HepG2 (cell line): ENCODE measurements around the gene PHF3. TPM values are rescaled to one million over a fixed set of nuclear protein-coding genes. Genes with fewer than 3 reads are reported as not detected.
A peak's percentile ranks its signal among the peaks of the same experiment; 100 is the strongest.

ENCODE experiments used
- ATAC-seq: fragments of 200-7000 bp; cut with Tn5 transposase; 3 replicates; pipeline ENCODE4 v1.9.1; 2020; ENCODE audit warnings: mild to moderate bottlenecking, moderate library complexity
- BruUV-seq: library from RNA; stranded (reverse); fragments of 400-500 nt; replicated peaks from 2 replicates; lab custom pipeline; 2021; lab: Mats Ljungman, UMichigan
- CTCF ChIA-PET: fragments of 300-600 bp; formaldehyde crosslinking; extraction: SDS; loops from one replicate; lab custom pipeline; 2021; ENCODE audit warnings: low total read pairs, inconsistent platforms, low intra/inter-chr PET ratio; lab: Yijun Ruan, JAX
- POLR2A ChIA-PET: fragments of 350-600 bp; sonication (Branson Sonifier 250); formaldehyde crosslinking; loops from one replicate; lab custom pipeline; 2020; ENCODE audit warnings: antibody characterized with exemption, inconsistent platforms; lab: Yijun Ruan, JAX
- DNase-seq: peaks from one replicate; pipeline ENCODE4 v3.0.0-alpha.2; 2015; ENCODE audit warnings: low spot score
- FAIRE-seq: peaks from 3 replicates; lab custom pipeline; 2011; peaks lifted over from hg19 to GRCh38; lab: Jason Lieb, UNC
- H2AFZ ChIP-seq: one replicate; pipeline ENCODE4 v1.6.1; 2011; ENCODE audit warnings: low read length, inconsistent platforms
- H3K27ac ChIP-seq: fragments of 300-600 bp; 3 replicates; pipeline ENCODE4 v1.8.0; 2011; ENCODE audit warnings: mixed run types, mild to moderate bottlenecking, mixed read lengths, low read length, inconsistent platforms; ENCODE audit not compliant: insufficient read depth; ENCODE audit errors: extremely low read length
- H3K27me3 ChIP-seq, 2 experiments: fragments of 200-600 bp in 1 of 2; 2 replicates in 1 of 2; 3 replicates in 1 of 2; pipeline versions ENCODE4 v1.6.0 to v1.8.0; 2011; ENCODE audit warnings: low read length in 2 of 2, mild to moderate bottlenecking in 2 of 2, moderate library complexity in 2 of 2, inconsistent platforms in 1 of 2; ENCODE audit not compliant: insufficient read depth in 2 of 2, control insufficient read depth in 1 of 2
- H3K36me3 ChIP-seq, 2 experiments: fragments of 200-600 bp in 1 of 2; replicated peaks in 1 of 2; 2 replicates in 1 of 2; 3 replicates in 1 of 2; pipeline versions ENCODE4 v1.5.1 to v1.8.0; 2011; ENCODE audit warnings: low read length in 2 of 2, inconsistent platforms in 1 of 2; ENCODE audit not compliant: insufficient read depth in 2 of 2, control insufficient read depth in 1 of 2
- H3K4me1 ChIP-seq: 2 replicates; pipeline ENCODE4 v1.5.1; 2012; ENCODE audit warnings: low read length, inconsistent platforms; ENCODE audit not compliant: insufficient read depth
- H3K4me2 ChIP-seq: 2 replicates; pipeline ENCODE4 v1.6.0; 2011; ENCODE audit warnings: low read depth, low read length, inconsistent platforms
- H3K4me3 ChIP-seq, 3 experiments: fragments of 200-600 bp in 1 of 3; sonication (generic), shearing (Covaris generic) in 1 of 3; replicated peaks in 1 of 3; 2 replicates each; pipeline ENCODE4 v1.5.1; 2011 to 2016; ENCODE audit warnings: low read length in 3 of 3, inconsistent platforms in 2 of 3, low read depth in 2 of 3, mild to moderate bottlenecking in 2 of 3, control low read depth in 1 of 3, mixed read lengths in 1 of 3; ENCODE audit not compliant: insufficient read depth in 1 of 3
- H3K79me2 ChIP-seq: one replicate; pipeline ENCODE4 v1.6.1; 2011; ENCODE audit warnings: low read length, inconsistent platforms; ENCODE audit not compliant: insufficient read depth
- H3K9ac ChIP-seq: 2 replicates; pipeline ENCODE4 v1.6.0; 2011; ENCODE audit warnings: mild to moderate bottlenecking, low read depth, low read length, inconsistent platforms; ENCODE audit not compliant: insufficient read depth
- H3K9me3 ChIP-seq: 2 replicates; pipeline ENCODE4 v1.5.1; 2012; ENCODE audit warnings: mild to moderate bottlenecking, low read length
- H4K20me1 ChIP-seq: 2 replicates; pipeline ENCODE4 v1.6.0; 2011; ENCODE audit warnings: inconsistent platforms, mild to moderate bottlenecking, low read length, moderate library complexity; ENCODE audit not compliant: insufficient read depth
- ARID3A ChIP-seq: IDR thresholded peaks from 2 replicates; pipeline ENCODE4 v1.6.1; 2012; ENCODE audit warnings: low read depth, low read length, improper control_type of control experiment
- ETV5 ChIP-seq: IDR thresholded peaks from 2 replicates; pipeline ENCODE4 v1.6.1; 2018; ENCODE audit warnings: missing biosample characterization, missing genetic modification reagents, inconsistent platforms, borderline replicate concordance
- FOXA3 ChIP-seq: IDR thresholded peaks from 2 replicates; pipeline ENCODE4 v1.6.1; 2016; ENCODE audit warnings: missing genetic modification reagents, missing compliant biosample characterization
- FOXP4 ChIP-seq: sonication (generic); formaldehyde crosslinking; IDR thresholded peaks from 2 replicates; pipeline ENCODE4 v1.4.0; 2020; ENCODE audit warnings: missing genetic modification reagents
- GATAD2A ChIP-seq: IDR thresholded peaks from 2 replicates; pipeline ENCODE4 v1.6.1; 2016
- MAFF ChIP-seq: IDR thresholded peaks from 2 replicates; pipeline ENCODE4 v1.6.1; 2011; ENCODE audit warnings: low read depth, low read length, improper control_type of control experiment
- MBD4 ChIP-seq: IDR thresholded peaks from 2 replicates; pipeline ENCODE4 v1.6.1; 2012; ENCODE audit warnings: low read length, inconsistent platforms, borderline replicate concordance
- MTF1 ChIP-seq: sonication (generic); formaldehyde crosslinking; IDR thresholded peaks from 2 replicates; pipeline ENCODE4 v1.5.0; 2020; ENCODE audit warnings: missing genetic modification reagents
- NR2F6 ChIP-seq, 2 experiments: IDR thresholded peaks; 2 replicates each; pipeline ENCODE4 v1.6.1; 2016; ENCODE audit warnings: antibody characterized with exemption in 1 of 2, mild to moderate bottlenecking in 1 of 2
- ONECUT2 ChIP-seq: sonication (generic); formaldehyde crosslinking; IDR thresholded peaks from 2 replicates; pipeline ENCODE4 v1.4.0; 2020; ENCODE audit warnings: missing genetic modification reagents
- PPARG ChIP-seq: conservative IDR thresholded peaks from 2 replicates; pipeline ENCODE4 v1.6.1; 2016; ENCODE audit warnings: missing biosample characterization, missing genetic modification reagents
- SALL1 ChIP-seq: sonication (generic); formaldehyde crosslinking; IDR thresholded peaks from 2 replicates; pipeline ENCODE4 v1.8.0; 2022; ENCODE audit warnings: mild to moderate bottlenecking, missing genetic modification reagents
- SOX13 ChIP-seq, 3 experiments: fragments of 450-650 bp in 1 of 3; sonication (generic) in 1 of 3; formaldehyde crosslinking in 1 of 3; IDR thresholded peaks in 2 of 3; conservative IDR thresholded peaks in 1 of 3; 2 replicates each; pipeline versions ENCODE4 v1.5.0 to v1.6.1; 2016 to 2020; ENCODE audit warnings: antibody characterized with exemption in 1 of 3, mild to moderate bottlenecking in 1 of 3, missing compliant biosample characterization in 1 of 3, missing genetic modification reagents in 1 of 3, moderate library complexity in 1 of 3
- ZBTB46 ChIP-seq: sonication (generic); formaldehyde crosslinking; IDR thresholded peaks from 2 replicates; pipeline ENCODE4 v1.4.0; 2020; ENCODE audit warnings: mild to moderate bottlenecking, missing genetic modification reagents, borderline replicate concordance
- ZMYM4 ChIP-seq: sonication (generic); formaldehyde crosslinking; IDR thresholded peaks from 2 replicates; pipeline ENCODE4 v1.8.1; 2023; ENCODE audit warnings: mild to moderate bottlenecking, missing genetic modification reagents
- ZNF263 ChIP-seq: sonication (generic); formaldehyde crosslinking; IDR thresholded peaks from 2 replicates; pipeline ENCODE4 v1.4.0; 2020; ENCODE audit warnings: missing genetic modification reagents
- WGBS: methylation state at CpG from one replicate; pipeline ENCODE4 v1.1.6; 2017; ENCODE audit warnings: low lambda C conversion rate; 5-methylcytosine and 5-hydroxymethylcytosine counted together
- in situ Hi-C: cut with HindIII; loops from 2 replicates; pipeline ENCODE4 v1.10.0; 2017; ENCODE audit warnings: low pct_unique_long_range_greater_than_20kb; ENCODE audit not compliant: extremely low pct_ligation_motif_present
- intact Hi-C: fragments of 100-400 bp; cut with micrococcal nuclease; formaldehyde crosslinking; loops from one replicate; pipeline ENCODE4 v1.10.0; 2022; ENCODE audit not compliant: unreplicated experiment
- polyA plus RNA-seq, 8 experiments: library from polyadenylated mRNA; depleted of rRNA in 3 of 8; stranded (reverse) in 7 of 8; unstranded in 1 of 8; fragments of >200 nt; fragmentation: Illumina TruSeq in 4 of 8; extraction: Trizol in 4 of 8; gene quantifications; 2 replicates each; pipeline versions ENCODE4 v1.2.1 to v1.2.3, GENCODE V29; 2011 to 2016; ENCODE audit warnings: low read depth in 4 of 8, missing spikeins in 1 of 8, mixed read lengths in 1 of 8; ENCODE audit not compliant: insufficient read depth in 1 of 8
- total RNA-seq, 5 experiments: library from RNA; depleted of rRNA; stranded (reverse); fragments of >200 nt; fragmentation: Illumina TruSeq; extraction: Trizol; gene quantifications; 2 replicates each; pipeline ENCODE4 v1.2.3, GENCODE V29; 2016; ENCODE audit warnings: low read depth in 1 of 5

PHF3 gene
- total and polyA plus RNA-seq, 2 of the 13 experiments (the other 11 are each of a cell fraction or from before 2014, with no cell fraction given): 19.8 to 70.4 TPM

- peaks cover 3 to 22% of the 10 kb centered on the region in 2 experiments; a peak in 4 of 5 replicates for H3K36me3 ChIP-seq
- TF ChIP-seq ONECUT2 (CRISPR knock-in tag) (0 out of 2 replicates have a peak, but pooled peaks have one; percentile 6), SALL1 (peak; percentile 27; the same call in 1 of the 2 replicates), ZBTB46 (CRISPR knock-in tag) (no peak), FOXA3 (CRISPR knock-in tag) (peak; percentile 31; the same call in 1 of the 2 replicates), ARID3A (peak; percentile 75), ZNF263 (CRISPR knock-in tag) (no peak), ETV5 (no peak), GATAD2A (CRISPR knock-in tag) (peak; percentile 23; the same call in 1 of the 2 replicates), MAFF (no peak), NR2F6 (IDR thresholded peaks at IDR 0.05) (peak; percentile 28; the same call in 1 of the 2 replicates), NR2F6 (CRISPR knock-in tag; IDR thresholded peaks at IDR 0.05) (0 out of 2 replicates have a peak, but pooled peaks have one; percentile 20), PPARG (CRISPR knock-in tag) (no peak; the same call in 1 of the 2 replicates), MBD4 (0 out of 2 replicates have a peak, but pooled peaks have one; percentile 44), FOXP4 (CRISPR knock-in tag) (0 out of 2 replicates have a peak, but pooled peaks have one; percentile 20), MTF1 (CRISPR knock-in tag) (no peak), SOX13 (IDR thresholded peaks at IDR 0.05) (no peak), SOX13 (CRISPR knock-in tag; conservative IDR thresholded peaks at IDR 0.05 in 1 of 2, IDR thresholded peaks at IDR 0.05 in 1 of 2) (0 out of 4 replicates have a peak, but pooled peaks of 1 of the 2 experiments have one; percentile 15), ZMYM4 (0 out of 2 replicates have a peak, but pooled peaks have one; percentile 40)
- peak overlapping the region; percentile 34 for H3K4me2 ChIP-seq
- in situ Hi-C loops (no loop called here), intact Hi-C loops (no loop called here)
- H3K27ac ChIP-seq: peak overlapping the region; percentile 15
- peak; percentile 92 for ATAC-seq
- no peaks in the 10 kb centered on the region for H3K9me3 ChIP-seq
- H3K4me3 ChIP-seq: no peak overlapping the region
- peaks cover 49% of the 10 kb centered on the region for H3K4me1 ChIP-seq
- no TSS peak for BruUV-seq
- no peaks in the 10 kb centered on the region for H3K27me3 ChIP-seq
- no peak overlapping the region for H2AFZ ChIP-seq
- no peak for FAIRE-seq
- peaks cover 98% of the 10 kb centered on the region for H3K79me2 ChIP-seq
- no peak overlapping the region for H3K9ac ChIP-seq
- peak; percentile 55 for DNase-seq
- CTCF ChIA-PET: no interaction called here
- 57% methylated on average over 6 of the region's 6 CpGs for WGBS
- POLR2A ChIA-PET: no interaction called here
- peaks cover 68% of the 10 kb centered on the region for H4K20me1 ChIP-seq
Observed at GRCh38 chr6:63671098-63671754, 35.6 kb downstream of the PHF3 start.
